ENCODE measurements around the gene CREB3.

Gene CREB3

DNA sequence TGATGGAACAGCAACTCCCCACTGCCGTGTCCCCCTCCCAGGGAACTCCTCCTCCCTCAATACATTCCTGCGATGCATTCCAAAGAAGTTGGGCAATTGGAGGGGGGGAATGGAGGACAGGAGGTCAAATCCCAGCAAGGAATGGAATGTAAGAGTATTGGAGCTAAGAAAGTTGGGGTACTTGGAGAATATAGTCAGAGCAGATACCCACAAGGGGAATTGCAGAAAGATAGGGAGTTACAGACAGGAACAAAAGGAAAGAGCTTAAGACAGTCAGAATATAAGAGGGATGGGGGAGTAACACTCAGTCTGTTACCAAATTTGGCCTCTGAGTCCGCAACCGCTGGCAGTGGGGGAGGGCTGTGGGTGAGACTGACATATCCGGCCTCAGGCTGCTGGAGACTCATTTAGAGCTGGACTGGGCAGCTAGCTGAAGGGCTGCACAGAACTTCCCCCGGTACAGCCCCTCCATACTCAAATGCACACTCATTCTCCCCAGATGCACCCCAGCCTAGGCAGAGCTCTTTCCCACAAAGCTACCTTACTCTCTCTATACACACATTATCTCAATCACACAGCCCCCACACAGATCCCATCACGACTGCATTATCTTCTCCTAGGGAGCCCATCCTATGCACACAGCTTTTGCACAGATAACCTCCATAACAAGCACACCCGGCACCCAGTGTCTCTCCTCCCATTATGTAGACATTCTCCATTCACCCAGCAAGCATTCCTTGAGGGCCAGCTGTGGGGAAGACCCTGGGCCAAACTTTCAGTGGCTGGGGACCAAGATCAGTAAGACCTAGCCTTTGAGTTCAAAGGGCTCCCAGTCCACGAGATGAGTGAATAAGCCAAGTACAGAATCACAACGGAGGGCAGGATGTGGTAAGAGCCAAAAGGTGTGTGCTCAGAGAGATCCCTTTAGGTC is 4.2 kb upstream of the CREB3 start:
- no peak for DNase-seq

DNA sequence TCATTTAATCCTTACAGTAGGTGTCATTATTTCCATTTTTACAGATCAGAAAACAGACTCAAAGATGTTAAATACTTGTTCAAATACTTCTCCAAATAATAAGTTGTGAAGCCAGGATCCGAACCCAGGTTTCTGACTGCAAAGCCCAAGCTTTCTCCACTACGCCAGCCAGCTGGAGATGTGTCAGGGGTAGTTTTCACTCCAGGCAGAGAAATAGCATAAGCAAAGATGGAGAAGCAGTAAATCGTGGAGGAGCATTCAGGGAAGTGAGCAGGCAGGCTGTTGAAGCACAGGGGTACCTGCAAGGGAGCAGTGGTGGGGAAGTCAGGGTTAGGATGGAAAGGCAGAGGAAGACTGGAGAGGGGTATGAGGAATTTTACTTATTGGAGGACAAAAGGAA is 3.4 kb upstream of the CREB3 start:
- no peak for DNase-seq

DNA sequence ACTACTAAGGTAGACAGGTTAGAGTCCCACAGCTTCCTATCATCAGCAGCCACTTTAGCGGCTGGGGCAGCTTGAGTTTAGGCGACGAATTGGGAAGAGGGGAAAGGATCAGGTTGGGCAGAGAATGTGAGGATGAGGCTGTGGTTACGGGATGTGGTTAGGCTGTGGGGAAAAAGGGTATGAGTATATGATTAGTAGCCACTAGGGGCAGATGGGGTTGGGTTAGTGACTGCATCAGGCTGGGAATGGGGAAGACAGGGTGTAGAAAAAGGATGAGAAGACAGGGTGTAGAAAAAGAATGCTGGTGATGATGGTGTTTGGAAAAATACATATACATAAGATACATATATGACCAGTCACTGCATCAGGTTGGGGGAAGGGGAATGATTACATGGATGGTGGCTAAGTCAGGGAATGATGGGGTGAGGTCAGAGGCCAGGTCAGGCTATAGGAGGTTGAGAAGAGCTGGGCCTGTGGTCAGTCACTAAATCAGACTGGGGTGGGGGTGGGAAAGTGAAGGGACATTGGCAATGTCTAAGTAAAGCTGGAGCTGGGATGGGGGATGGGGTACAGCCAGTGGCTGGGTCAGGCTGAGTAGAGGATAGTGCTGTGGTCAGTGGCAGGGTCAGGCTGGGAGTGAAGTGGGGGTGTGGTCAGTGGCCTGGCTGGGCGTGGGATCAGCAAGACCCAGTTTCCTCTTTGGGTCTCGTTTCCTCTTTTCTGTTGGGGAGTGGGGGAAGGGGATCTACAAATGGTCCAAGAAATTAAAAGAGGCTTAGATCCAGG is 2.6 kb upstream of the CREB3 start:
- DNase-seq, result no peak

DNA sequence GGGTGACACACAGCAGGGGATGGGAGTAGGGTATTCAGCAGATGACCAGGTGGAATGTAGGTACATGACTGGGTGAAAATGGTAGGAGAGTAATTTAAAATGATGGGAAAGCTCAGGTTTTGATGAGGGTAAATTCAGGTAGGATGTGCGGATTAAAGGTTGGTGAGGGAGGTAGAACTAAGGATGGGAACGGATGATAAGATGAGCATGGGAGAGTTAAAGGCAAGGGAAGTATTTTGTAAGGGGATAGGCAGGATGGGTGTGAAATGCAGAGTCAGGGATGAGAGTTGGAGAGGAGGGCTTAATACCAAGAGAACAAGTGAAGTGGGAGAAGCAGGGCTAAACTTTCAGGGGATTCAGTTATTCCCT is 2.0 kb upstream of the CREB3 start:
- no peak for DNase-seq

DNA sequence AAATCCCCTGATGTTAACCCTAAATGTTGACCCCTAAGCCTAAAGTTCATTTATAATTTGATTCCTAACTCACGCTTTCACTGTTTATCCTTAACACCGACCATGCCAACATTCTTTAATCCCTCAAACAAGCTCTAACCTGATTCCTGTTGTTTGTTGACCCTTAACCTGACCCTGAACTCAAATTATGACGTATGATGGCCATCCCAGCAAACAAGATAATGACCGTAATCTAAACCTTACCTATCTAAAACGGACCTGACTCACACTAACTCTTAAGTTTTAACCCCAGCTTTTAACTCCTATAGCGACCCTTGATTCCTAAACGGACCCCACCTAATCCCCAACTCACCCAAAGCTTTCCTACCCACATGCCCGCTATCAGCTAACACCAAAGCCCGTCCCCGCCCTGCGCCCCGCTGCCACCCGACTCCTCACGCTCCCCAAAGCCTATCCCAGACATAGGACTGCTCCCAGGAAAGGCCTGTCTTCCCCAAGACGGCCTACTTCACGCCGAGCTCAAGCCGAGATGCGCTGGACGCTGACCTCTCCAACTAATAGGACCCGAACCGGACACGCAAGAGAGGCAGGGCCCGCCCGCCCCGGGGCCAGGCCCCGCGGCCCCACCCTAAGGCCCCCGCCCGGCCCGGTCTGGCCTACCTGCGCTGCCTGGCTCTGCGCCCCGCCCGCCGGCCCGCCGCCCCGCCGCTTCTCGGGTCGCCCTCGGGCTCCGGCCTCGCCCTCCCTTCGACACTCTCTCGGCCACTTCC is 866 bp upstream of the CREB3 start:
- DNase-seq, result no peak

DNA sequence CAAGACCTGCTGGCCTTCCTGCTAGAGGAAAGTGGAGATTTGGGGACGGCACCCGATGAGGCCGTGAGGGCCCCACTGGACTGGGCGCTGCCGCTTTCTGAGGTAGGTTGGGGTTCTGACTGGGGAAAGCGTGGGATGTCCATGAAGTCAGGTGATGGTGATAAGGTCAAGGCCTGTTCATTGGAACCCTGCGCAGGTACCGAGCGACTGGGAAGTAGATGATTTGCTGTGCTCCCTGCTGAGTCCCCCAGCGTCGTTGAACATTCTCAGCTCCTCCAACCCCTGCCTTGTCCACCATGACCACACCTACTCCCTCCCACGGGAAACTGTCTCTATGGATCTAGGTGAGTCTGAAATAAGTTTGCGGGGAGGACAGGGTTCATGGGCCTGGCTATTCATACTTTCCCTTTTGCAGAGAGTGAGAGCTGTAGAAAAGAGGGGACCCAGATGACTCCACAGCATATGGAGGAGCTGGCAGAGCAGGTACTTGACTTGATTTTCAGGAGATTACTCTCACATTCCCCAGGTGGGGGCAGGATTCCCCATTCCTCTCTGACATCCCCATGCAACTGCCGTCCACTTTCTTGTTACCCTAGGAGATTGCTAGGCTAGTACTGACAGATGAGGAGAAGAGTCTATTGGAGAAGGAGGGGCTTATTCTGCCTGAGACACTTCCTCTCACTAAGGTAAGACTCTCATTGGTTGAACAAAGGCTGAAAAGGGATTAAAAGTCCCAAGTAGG is 505 bp downstream of the CREB3 start:
- no peak for DNase-seq

DNA sequence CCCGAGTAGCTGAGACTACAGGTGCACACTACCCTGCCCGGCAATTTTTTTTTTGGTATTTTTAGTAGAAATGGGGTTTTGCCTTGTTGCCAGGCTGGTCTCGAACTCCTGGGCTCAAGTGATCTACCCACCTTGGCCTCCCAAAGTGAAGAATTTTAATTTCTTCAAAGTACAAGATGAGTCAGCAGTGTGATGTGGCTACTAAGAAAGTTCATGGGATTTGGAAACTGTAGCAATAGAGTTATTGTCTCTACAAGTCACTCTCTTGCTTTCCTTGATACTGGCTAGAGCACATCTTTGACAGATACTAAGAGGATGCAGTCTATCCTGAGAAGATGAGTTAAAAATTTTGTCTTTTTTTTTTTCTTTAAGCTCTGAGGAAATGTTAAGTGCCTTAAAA is 1.6 kb downstream of the CREB3 start:
- no peak for DNase-seq

DNA sequence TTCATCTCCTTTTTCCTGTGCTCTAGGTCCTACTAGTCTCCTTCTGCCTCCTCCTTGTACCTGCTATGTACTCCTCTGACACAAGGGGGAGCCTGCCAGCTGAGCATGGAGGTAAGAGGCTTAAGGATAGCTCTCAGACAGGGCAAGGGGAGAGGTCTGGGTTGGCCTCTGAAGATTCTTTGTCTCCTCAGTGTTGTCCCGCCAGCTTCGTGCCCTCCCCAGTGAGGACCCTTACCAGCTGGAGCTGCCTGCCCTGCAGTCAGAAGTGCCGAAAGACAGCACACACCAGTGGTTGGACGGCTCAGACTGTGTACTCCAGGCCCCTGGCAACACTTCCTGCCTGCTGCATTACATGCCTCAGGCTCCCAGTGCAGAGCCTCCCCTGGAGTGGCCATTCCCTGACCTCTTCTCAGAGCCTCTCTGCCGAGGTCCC is 3.8 kb downstream of the CREB3 start:
- peak; percentile 50 for DNase-seq

DNA sequence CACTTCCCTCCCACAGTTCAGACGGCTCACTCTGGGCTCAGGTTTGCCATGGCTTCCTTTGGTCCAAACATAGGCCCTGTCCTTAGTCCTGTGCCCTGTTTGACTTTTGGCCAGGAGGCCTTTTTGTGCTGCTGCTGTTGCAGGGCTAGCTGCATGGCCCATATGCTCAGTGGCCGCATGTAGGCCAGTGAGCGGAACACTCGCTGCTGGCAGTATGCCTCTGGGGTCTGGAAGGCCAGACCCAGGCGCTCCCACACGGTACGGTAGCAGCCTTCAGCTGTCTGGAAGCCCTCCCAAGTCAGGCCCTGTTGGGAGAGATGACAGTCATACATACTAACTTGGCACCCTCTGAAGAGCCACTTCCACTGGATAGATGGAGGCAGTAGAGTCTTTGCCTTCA is 4.7 kb downstream of the CREB3 start:
- DNase-seq, result no peak

DNA sequence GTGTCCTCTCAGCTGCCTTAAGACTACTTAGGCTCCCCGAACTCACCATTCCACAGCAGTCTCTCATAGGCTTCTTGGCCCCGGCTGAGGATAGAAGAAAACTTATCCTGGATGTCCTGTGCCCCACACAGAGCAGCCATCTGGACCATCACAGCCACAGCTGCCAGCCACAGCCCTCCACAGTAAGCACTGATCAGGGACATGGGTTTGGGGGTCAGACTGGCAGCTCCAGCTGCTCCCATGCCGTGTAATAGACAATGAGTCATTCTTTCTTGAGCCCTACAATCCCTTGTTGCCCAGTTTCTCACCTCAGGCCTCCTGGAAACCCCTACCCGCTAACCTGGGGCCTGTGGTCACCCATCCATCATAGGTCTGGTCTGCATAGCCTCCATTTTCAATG is 5.7 kb downstream of the CREB3 start:
- DNase-seq, result no peak

DNA sequence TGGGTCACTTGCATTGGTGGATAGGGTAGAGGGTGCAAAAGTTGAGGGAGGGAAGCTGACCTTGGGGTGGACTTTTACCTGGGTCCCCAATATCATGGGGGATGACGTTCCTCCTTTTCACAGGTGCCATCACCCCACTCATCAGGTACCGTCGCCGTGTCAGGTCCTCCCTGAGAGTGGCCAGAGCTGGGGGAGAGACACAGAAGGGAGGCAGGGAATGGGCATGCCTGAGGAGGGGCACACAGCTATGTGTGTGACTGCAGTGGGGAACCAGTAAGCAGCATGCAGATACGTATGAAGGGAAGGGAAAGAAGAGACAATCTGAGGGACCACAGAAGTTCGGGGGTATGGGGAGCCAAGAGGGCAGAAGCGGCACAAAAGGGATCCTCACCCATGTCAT is 6.5 kb downstream of the CREB3 start:
- no peak for DNase-seq

DNA sequence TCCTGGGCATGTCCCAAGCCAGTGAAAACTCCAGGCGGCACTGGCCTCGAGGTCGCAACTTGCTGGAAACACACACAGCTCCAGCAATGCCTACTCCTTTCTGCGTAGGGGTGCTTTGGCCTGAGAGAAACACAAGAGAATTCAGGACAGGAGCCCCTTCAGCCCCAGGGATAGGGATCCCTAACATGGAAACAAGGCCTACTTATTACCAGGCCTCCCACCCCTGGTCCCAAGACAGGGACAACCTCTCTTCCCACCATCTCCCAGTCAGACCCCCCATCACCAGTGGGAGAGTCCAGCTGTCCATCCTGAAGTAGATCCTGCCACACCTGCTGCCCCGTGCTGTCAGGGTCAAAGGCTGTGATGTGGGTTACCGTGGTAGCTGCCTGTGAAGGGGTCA is 7.8 kb downstream of the CREB3 start:
- DNase-seq, result no peak

DNA sequence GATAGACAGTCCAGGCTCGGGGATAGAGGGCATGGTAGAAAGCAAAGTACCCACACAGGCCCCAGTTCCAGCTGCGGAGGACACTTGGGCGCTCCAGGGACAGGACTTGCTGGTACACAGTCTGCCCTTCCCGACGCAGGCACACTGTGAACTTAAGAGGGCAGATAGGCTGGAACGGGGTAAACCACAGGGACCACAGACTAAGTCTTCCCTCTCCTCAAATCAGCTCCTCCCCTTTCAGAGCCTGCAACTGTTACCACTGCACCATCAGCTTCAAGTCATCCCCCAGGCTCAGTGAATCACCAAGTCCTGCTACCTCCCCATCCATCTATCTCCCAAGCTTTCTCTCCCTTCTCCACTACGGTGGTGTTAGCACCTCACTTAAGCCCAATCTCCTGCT is 9.3 kb downstream of the CREB3 start:
- no peak for DNase-seq

DNA sequence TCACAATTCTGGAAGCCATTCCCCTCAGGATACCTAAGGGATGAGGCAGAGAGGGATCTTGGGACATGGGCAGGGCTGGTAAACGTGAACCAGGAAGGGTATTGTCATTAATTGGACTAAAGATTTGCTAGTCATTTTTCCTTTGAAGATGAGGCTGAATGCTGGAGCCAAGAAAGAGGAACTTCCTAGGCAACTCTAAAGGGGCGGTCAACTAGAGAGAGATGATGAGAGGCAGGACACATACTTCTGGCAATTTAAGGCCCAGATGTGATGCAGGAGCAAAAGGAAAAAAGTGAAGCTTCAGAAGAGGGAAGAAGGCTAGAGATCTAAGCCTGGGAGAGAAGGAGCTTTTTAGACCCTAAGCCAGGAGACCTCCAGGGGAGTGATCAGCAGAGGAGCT is 11.0 kb downstream of the CREB3 start:
- DNase-seq, result no peak

DNA sequence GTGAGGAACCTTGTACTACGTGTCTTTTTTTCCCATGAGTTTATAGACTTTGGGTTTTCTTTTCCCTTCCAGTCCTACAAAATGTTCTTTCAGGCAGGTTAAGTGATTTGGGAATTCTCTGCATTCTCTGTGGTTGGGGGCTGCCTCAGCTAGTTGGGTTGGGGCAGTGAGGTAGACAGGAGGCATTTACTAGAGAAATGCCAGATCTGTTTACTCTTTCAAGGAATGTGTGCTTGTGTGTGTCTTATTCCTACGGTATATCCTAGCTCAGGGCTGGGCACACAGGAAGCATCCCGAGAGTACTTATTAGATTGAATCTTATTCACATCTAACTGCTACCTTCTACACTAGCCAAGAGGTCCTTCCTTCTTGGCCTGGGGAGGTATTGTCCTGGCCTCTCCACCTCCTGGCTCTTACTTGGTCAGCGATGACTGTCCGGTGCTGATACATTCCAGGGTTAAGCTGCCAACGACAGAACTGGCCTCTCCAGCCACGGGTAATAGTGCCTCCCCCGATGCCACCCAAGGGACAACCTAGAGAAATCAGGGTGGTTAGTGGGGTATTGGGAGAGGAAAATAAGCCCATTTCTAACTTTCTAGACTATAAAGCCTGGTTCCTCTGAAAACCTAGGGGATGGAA is 11.5 kb downstream of the CREB3 start:
- no peak for DNase-seq

DNA sequence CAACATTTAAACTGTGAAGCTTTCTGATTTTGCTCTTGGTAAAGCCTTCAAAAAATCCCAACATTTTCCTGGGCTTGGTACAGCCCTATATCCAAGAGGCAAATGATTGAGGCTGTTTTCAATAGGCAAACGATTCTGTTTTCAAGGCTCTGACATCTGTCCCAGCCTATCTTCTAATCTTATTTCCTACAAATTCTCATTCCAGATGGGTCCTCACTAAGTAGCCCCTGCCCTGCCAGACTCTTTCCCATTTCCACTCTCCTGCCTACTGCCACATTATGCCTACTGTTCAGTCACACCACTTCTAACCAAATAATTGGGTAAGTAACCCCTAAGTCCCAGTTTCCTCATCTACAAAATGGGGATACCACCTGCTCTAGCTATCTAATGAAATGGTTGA is 13.1 kb downstream of the CREB3 start:
- DNase-seq, result no peak

DNA sequence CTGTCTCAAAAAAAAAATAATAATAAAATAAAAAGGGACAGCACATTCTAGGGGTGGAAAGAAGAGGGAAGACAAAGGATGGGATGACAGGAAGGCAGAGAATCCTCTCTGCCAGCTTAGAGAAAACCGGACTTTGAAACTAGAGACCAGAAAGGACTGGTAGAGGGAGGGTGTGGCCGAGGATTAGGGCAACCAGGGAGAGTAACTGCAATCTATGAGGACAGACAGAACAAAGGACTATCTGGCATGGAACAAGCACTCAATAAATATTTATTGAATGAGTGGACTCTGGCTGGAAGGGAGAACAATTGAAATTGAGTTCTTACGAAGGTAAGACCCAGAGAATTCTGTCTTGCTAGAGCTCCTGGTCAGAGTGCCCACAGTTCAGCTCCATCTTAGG is 14.1 kb downstream of the CREB3 start:
- DNase-seq, result no peak

DNA sequence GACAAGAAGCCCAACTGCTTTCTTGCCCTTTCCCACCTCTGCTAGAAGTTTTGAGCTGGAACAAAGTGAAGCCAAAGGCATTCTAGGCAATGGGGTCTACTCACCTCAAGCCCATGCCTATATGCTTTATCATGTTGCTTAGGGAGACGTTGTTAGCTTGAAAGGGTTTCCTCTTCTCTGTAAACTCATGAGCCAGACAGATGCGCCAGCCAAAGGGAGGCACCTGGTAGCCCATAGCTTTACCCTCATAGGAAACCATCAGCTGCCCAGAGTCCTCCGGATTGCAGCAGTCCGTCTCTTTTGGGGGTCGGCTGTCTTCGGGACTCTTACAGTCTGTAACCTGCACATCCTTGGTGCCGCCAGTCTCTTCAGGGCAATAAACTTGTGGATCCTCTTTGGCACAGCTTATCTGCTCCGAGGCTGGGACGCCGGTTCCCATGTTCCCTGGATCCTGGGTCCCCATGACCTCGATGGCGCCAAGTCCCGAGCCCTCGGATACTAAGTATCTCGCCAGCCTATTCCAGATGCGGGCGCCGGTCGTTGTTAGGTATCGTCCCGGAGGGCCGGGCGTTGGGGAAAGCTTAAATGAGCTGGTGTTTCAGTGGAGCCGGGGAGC is 15.9 kb downstream of the CREB3 start:
- no peak for DNase-seq

DNA sequence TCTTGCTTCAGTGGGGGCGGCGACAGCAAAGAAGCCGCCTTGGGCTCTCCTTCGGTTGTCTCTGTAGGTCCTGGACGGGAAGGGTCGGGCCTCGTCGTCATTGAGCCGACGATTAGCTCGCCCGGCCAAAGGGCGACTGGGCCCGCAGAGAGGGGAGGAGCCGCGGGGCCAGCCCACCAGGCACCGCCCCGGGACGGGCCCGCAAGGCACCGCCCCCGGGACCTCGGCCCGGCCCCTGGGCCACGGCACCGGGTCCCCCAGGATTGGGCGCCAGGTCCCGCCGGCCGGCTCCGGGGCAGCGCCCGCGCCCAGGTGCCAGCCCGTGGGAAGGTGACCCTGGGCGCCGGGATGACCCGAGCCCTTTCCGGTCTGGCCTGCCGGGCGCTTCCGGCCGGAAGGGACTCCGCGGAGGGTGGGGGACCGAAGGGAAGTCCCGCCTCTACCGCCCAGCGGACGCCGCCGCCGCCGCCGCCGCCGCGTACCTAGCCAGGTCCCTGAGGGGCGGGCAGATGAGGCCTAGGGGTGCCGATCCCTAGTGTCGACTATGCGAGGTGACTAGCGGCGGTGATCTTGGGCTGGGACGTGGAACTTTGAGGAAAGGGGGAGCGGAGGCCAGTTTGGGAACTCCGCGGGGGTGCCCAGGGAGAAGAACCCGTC is 16.5 kb downstream of the CREB3 start, which contains the start of the genes GBA2 and RGP1:
GBA2 (minus strand) TSS at position 371 of the 657 bp plus-strand sequence. CDS start 524 bp downstream, outside the sequence.
RGP1 (plus strand) TSS at position 430 of the 657 bp plus-strand sequence. CDS start 469 bp downstream, outside the sequence.
- peak; percentile 66 for DNase-seq

DNA sequence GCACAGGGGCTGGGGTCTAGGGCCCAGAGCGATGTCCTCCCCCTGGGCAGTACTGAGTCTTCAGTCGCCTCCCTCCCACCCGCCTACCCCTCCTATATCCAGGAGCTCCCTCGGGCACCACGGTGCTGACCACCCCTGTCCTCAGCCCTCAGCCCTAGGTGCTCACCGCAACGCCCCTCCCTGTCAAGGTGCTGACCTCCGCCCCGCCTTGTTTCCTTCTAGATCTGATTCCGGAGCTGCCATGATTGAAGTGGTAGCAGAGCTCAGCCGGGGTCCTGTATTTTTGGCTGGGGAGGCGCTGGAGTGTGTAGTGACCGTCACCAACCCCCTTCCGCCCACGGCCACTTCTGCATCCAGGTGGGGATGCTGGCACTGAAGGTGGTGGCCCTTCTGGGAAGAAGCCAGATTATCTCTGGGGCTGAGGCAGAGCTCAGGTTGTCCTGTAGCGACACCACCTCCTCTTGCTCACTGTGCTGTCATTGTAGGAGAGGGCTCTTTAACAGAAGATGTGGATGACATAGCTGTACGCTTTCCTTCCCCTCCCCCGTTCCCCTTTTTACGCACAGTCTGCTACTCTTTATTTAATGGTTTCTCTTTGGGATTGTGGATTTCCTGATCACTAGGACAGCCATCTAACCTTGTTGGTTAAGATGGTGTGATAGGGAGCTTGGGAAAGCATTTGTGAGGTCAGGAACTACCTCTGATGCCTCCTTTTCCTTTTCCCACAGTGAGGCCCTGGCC is 17.2 kb downstream of the CREB3 start:
- peak; percentile 41 for DNase-seq
